HepG2 (cell line): ENCODE results near the gene TRIM44. TPM values are rescaled to one million over a fixed set of nuclear protein-coding genes. Genes with fewer than 3 reads are reported as not detected.

ENCODE experiments used
- ATAC-seq: fragments of 200-7000 bp; cut with Tn5 transposase; 3 replicates; pipeline ENCODE4 v1.9.1; 2020; ENCODE audit warnings: mild to moderate bottlenecking, moderate library complexity
- BruUV-seq: library from RNA; stranded (reverse); fragments of 400-500 nt; replicated peaks from 2 replicates; lab custom pipeline; 2021; lab: Mats Ljungman, UMichigan
- CTCF ChIA-PET: fragments of 300-600 bp; formaldehyde crosslinking; extraction: SDS; loops from one replicate; lab custom pipeline; 2021; ENCODE audit warnings: low total read pairs, inconsistent platforms, low intra/inter-chr PET ratio; lab: Yijun Ruan, JAX
- POLR2A ChIA-PET: fragments of 350-600 bp; sonication (Branson Sonifier 250); formaldehyde crosslinking; loops from one replicate; lab custom pipeline; 2020; ENCODE audit warnings: antibody characterized with exemption, inconsistent platforms; lab: Yijun Ruan, JAX
- DNase-seq: peaks from one replicate; pipeline ENCODE4 v3.0.0-alpha.2; 2015; ENCODE audit warnings: low spot score
- FAIRE-seq: peaks from 3 replicates; lab custom pipeline; 2011; peaks lifted over from hg19 to GRCh38; lab: Jason Lieb, UNC
- H2AFZ ChIP-seq: one replicate; pipeline ENCODE4 v1.6.1; 2011; ENCODE audit warnings: low read length, inconsistent platforms
- H3K27ac ChIP-seq: fragments of 300-600 bp; 3 replicates; pipeline ENCODE4 v1.8.0; 2011; ENCODE audit warnings: mixed run types, mild to moderate bottlenecking, mixed read lengths, low read length, inconsistent platforms; ENCODE audit not compliant: insufficient read depth; ENCODE audit errors: extremely low read length
- H3K27me3 ChIP-seq, 2 experiments: fragments of 200-600 bp in 1 of 2; 2 replicates in 1 of 2; 3 replicates in 1 of 2; pipeline versions ENCODE4 v1.6.0 to v1.8.0; 2011; ENCODE audit warnings: low read length in 2 of 2, mild to moderate bottlenecking in 2 of 2, moderate library complexity in 2 of 2, inconsistent platforms in 1 of 2; ENCODE audit not compliant: insufficient read depth in 2 of 2, control insufficient read depth in 1 of 2
- H3K36me3 ChIP-seq, 2 experiments: fragments of 200-600 bp in 1 of 2; replicated peaks in 1 of 2; 2 replicates in 1 of 2; 3 replicates in 1 of 2; pipeline versions ENCODE4 v1.5.1 to v1.8.0; 2011; ENCODE audit warnings: low read length in 2 of 2, inconsistent platforms in 1 of 2; ENCODE audit not compliant: insufficient read depth in 2 of 2, control insufficient read depth in 1 of 2
- H3K4me1 ChIP-seq: 2 replicates; pipeline ENCODE4 v1.5.1; 2012; ENCODE audit warnings: low read length, inconsistent platforms; ENCODE audit not compliant: insufficient read depth
- H3K4me2 ChIP-seq: 2 replicates; pipeline ENCODE4 v1.6.0; 2011; ENCODE audit warnings: low read depth, low read length, inconsistent platforms
- H3K4me3 ChIP-seq, 3 experiments: fragments of 200-600 bp in 1 of 3; sonication (generic), shearing (Covaris generic) in 1 of 3; replicated peaks in 1 of 3; 2 replicates each; pipeline ENCODE4 v1.5.1; 2011 to 2016; ENCODE audit warnings: low read length in 3 of 3, inconsistent platforms in 2 of 3, low read depth in 2 of 3, mild to moderate bottlenecking in 2 of 3, control low read depth in 1 of 3, mixed read lengths in 1 of 3; ENCODE audit not compliant: insufficient read depth in 1 of 3
- H3K79me2 ChIP-seq: one replicate; pipeline ENCODE4 v1.6.1; 2011; ENCODE audit warnings: low read length, inconsistent platforms; ENCODE audit not compliant: insufficient read depth
- H3K9ac ChIP-seq: 2 replicates; pipeline ENCODE4 v1.6.0; 2011; ENCODE audit warnings: mild to moderate bottlenecking, low read depth, low read length, inconsistent platforms; ENCODE audit not compliant: insufficient read depth
- H3K9me3 ChIP-seq: 2 replicates; pipeline ENCODE4 v1.5.1; 2012; ENCODE audit warnings: mild to moderate bottlenecking, low read length
- H4K20me1 ChIP-seq: 2 replicates; pipeline ENCODE4 v1.6.0; 2011; ENCODE audit warnings: inconsistent platforms, mild to moderate bottlenecking, low read length, moderate library complexity; ENCODE audit not compliant: insufficient read depth
- CENPX ChIP-seq: sonication (generic); formaldehyde crosslinking; IDR thresholded peaks from 2 replicates; pipeline ENCODE4 v1.9.0; 2021; ENCODE audit warnings: mild to moderate bottlenecking, missing genetic modification reagents, moderate library complexity
- CHD4 ChIP-seq: fragments of 200-600 bp; sonication (generic); IDR thresholded peaks from 2 replicates; pipeline ENCODE4 v1.7.0; 2017; ENCODE audit warnings: mild to moderate bottlenecking, low read length, borderline replicate concordance
- FOXJ3 ChIP-seq: sonication (generic); formaldehyde crosslinking; IDR thresholded peaks from 2 replicates; pipeline ENCODE4 v1.4.0; 2020; ENCODE audit warnings: missing genetic modification reagents, mild to moderate bottlenecking, borderline replicate concordance
- ISX ChIP-seq: sonication (generic); formaldehyde crosslinking; conservative IDR thresholded peaks from 2 replicates; pipeline ENCODE4 v1.5.0; 2020; ENCODE audit warnings: missing genetic modification reagents
- KDM2A ChIP-seq: sonication (generic); formaldehyde crosslinking; IDR thresholded peaks from 2 replicates; pipeline ENCODE4 v1.4.0; 2020; ENCODE audit warnings: low read depth, missing genetic modification reagents, borderline replicate concordance
- NFIB ChIP-seq: sonication (generic); formaldehyde crosslinking; IDR thresholded peaks from 2 replicates; pipeline ENCODE4 v1.9.0; 2021; ENCODE audit warnings: missing genetic modification reagents, mild to moderate bottlenecking, borderline replicate concordance
- PHF8 ChIP-seq: sonication (generic); formaldehyde crosslinking; IDR thresholded peaks from 2 replicates; pipeline ENCODE4 v1.5.0; 2020; ENCODE audit warnings: missing genetic modification reagents
- RFXANK ChIP-seq: IDR thresholded peaks from 2 replicates; pipeline ENCODE4 v1.6.1; 2016
- RNF2 ChIP-seq: fragments of 450-650 bp; conservative IDR thresholded peaks from 2 replicates; pipeline ENCODE4 v1.6.1; 2016; ENCODE audit warnings: low read depth
- SSRP1 ChIP-seq: IDR thresholded peaks from 2 replicates; pipeline ENCODE4 v1.6.1; 2016; ENCODE audit warnings: control low read depth
- ZMYM2 ChIP-seq: sonication (generic); formaldehyde crosslinking; IDR thresholded peaks from 2 replicates; pipeline ENCODE4 v1.8.0; 2022; ENCODE audit warnings: mild to moderate bottlenecking, missing genetic modification reagents
- ZNF230 ChIP-seq: sonication (generic); formaldehyde crosslinking; IDR thresholded peaks from 2 replicates; pipeline ENCODE4 v1.4.0; 2020; ENCODE audit warnings: mild to moderate bottlenecking, missing genetic modification reagents
- ZNF501 ChIP-seq: sonication (generic); formaldehyde crosslinking; IDR thresholded peaks from 2 replicates; pipeline ENCODE4 v1.5.1; 2020; ENCODE audit warnings: mild to moderate bottlenecking, moderate library complexity, missing genetic modification reagents
- in situ Hi-C: cut with HindIII; loops from 2 replicates; pipeline ENCODE4 v1.10.0; 2017; ENCODE audit warnings: low pct_unique_long_range_greater_than_20kb; ENCODE audit not compliant: extremely low pct_ligation_motif_present
- intact Hi-C: fragments of 100-400 bp; cut with micrococcal nuclease; formaldehyde crosslinking; loops from one replicate; pipeline ENCODE4 v1.10.0; 2022; ENCODE audit not compliant: unreplicated experiment
- polyA plus RNA-seq, 8 experiments: library from polyadenylated mRNA; depleted of rRNA in 3 of 8; stranded (reverse) in 7 of 8; unstranded in 1 of 8; fragments of >200 nt; fragmentation: Illumina TruSeq in 4 of 8; extraction: Trizol in 4 of 8; gene quantifications; 2 replicates each; pipeline versions ENCODE4 v1.2.1 to v1.2.3, GENCODE V29; 2011 to 2016; ENCODE audit warnings: low read depth in 4 of 8, missing spikeins in 1 of 8, mixed read lengths in 1 of 8; ENCODE audit not compliant: insufficient read depth in 1 of 8
- total RNA-seq, 5 experiments: library from RNA; depleted of rRNA; stranded (reverse); fragments of >200 nt; fragmentation: Illumina TruSeq; extraction: Trizol; gene quantifications; 2 replicates each; pipeline ENCODE4 v1.2.3, GENCODE V29; 2016; ENCODE audit warnings: low read depth in 1 of 5
- TF ChIP-seq, protein P1 (sequence below): sonication (generic); formaldehyde crosslinking; IDR thresholded peaks from 2 replicates; pipeline ENCODE4 v1.5.0; 2020; ENCODE audit warnings: missing genetic modification reagents
- TF ChIP-seq, protein P2 (sequence below): sonication (generic); formaldehyde crosslinking; IDR thresholded peaks from 2 replicates; pipeline ENCODE4 v1.5.0; 2020; ENCODE audit warnings: mild to moderate bottlenecking, missing genetic modification reagents
- TF ChIP-seq, protein P3 (sequence below): sonication (generic); formaldehyde crosslinking; IDR thresholded peaks from 2 replicates; pipeline ENCODE4 v1.4.0; 2020; ENCODE audit warnings: missing genetic modification reagents, borderline replicate concordance

TRIM44 gene
- total and polyA plus RNA-seq, 2 of the 13 experiments (the other 11 are each of a cell fraction or from before 2014, with no cell fraction given), result 22.7 to 50.3 TPM

DNA sequence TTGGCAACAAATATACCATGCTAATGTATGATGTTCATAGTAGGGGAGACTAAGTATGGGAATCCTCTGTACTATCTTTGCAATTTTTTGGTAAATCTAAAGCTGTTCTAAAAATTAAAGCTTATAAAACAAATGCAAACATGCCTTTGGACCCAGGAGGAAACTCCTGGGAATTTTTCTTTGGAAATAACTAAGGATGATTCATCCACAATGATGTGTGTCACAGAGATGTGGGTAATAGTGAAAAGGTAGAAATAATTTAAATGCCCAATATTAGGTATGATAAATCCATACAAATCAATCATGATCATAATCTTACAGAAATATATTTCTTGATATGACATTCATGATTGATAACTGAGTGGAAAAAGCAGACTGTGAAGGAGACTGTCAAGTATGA, 135.8 kb downstream of the TRIM44 start:
- ATAC-seq, result no peak
- intact Hi-C loops, result no loop called here
- H2AFZ ChIP-seq, result no peak overlapping the region
- TF ChIP-seq ZNF501 (CRISPR knock-in tag) (no peak), RFXANK (CRISPR knock-in tag) (no peak), CHD4 (no peak), KDM2A (no peak), PHF8 (CRISPR knock-in tag) (no peak), ZNF230 (CRISPR knock-in tag) (no peak), NFIB (no peak), SSRP1 (CRISPR knock-in tag) (no peak), ZMYM2 (CRISPR knock-in tag) (no peak), RNF2 (no peak), ISX (no peak), FOXJ3 (no peak), CENPX (CRISPR knock-in tag) (no peak)
- TF ChIP-seq, protein P1, sequence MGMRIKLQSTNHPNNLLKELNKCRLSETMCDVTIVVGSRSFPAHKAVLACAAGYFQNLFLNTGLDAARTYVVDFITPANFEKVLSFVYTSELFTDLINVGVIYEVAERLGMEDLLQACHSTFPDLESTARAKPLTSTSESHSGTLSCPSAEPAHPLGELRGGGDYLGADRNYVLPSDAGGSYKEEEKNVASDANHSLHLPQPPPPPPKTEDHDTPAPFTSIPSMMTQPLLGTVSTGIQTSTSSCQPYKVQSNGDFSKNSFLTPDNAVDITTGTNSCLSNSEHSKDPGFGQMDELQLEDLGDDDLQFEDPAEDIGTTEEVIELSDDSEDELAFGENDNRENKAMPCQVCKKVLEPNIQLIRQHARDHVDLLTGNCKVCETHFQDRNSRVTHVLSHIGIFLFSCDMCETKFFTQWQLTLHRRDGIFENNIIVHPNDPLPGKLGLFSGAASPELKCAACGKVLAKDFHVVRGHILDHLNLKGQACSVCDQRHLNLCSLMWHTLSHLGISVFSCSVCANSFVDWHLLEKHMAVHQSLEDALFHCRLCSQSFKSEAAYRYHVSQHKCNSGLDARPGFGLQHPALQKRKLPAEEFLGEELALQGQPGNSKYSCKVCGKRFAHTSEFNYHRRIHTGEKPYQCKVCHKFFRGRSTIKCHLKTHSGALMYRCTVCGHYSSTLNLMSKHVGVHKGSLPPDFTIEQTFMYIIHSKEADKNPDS (CRISPR knock-in tag), result no peak
- TF ChIP-seq, protein P2, sequence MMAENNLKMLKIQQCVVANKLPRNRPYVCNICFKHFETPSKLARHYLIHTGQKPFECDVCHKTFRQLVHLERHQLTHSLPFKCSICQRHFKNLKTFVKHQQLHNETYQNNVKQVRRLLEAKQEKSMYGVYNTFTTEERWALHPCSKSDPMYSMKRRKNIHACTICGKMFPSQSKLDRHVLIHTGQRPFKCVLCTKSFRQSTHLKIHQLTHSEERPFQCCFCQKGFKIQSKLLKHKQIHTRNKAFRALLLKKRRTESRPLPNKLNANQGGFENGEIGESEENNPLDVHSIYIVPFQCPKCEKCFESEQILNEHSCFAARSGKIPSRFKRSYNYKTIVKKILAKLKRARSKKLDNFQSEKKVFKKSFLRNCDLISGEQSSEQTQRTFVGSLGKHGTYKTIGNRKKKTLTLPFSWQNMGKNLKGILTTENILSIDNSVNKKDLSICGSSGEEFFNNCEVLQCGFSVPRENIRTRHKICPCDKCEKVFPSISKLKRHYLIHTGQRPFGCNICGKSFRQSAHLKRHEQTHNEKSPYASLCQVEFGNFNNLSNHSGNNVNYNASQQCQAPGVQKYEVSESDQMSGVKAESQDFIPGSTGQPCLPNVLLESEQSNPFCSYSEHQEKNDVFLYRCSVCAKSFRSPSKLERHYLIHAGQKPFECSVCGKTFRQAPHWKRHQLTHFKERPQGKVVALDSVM, result no peak
- TF ChIP-seq, protein P3, sequence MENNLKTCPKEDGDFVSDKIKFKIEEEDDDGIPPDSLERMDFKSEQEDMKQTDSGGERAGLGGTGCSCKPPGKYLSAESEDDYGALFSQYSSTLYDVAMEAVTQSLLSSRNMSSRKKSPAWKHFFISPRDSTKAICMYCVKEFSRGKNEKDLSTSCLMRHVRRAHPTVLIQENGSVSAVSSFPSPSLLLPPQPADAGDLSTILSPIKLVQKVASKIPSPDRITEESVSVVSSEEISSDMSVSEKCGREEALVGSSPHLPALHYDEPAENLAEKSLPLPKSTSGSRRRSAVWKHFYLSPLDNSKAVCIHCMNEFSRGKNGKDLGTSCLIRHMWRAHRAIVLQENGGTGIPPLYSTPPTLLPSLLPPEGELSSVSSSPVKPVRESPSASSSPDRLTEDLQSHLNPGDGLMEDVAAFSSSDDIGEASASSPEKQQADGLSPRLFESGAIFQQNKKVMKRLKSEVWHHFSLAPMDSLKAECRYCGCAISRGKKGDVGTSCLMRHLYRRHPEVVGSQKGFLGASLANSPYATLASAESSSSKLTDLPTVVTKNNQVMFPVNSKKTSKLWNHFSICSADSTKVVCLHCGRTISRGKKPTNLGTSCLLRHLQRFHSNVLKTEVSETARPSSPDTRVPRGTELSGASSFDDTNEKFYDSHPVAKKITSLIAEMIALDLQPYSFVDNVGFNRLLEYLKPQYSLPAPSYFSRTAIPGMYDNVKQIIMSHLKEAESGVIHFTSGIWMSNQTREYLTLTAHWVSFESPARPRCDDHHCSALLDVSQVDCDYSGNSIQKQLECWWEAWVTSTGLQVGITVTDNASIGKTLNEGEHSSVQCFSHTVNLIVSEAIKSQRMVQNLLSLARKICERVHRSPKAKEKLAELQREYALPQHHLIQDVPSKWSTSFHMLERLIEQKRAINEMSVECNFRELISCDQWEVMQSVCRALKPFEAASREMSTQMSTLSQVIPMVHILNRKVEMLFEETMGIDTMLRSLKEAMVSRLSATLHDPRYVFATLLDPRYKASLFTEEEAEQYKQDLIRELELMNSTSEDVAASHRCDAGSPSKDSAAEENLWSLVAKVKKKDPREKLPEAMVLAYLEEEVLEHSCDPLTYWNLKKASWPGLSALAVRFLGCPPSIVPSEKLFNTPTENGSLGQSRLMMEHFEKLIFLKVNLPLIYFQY (CRISPR knock-in tag), result no peak
- TF ChIP-seq, all 625 proteins: peak for 0
- no peak for DNase-seq
- in situ Hi-C loops, result no loop called here
- Histone ChIP-seq H3K9ac (no peak overlapping the region), H4K20me1 (0 out of 2 replicates have a peak, but pooled peaks cover 2% of the 10 kb centered on the region), H3K4me3 (no peak overlapping the region), H3K27ac (no peak overlapping the region), H3K4me2 (no peak overlapping the region), H3K36me3 (peaks cover 0 to 2% of the 10 kb centered on the region in 2 experiments; a peak in 1 of 5 replicates), H3K4me1 (no peaks in the 10 kb centered on the region), H3K79me2 (no peaks in the 10 kb centered on the region), H3K27me3 (no peaks in the 10 kb centered on the region), H3K9me3 (no peaks in the 10 kb centered on the region)
- CTCF ChIA-PET, result no interaction called here
- POLR2A ChIA-PET, result no interaction called here
- no peak for FAIRE-seq
- BruUV-seq, result no TSS peak
